Left lobe of liver (tissue), 2 donors: Measurements from ENCODE around the gene BMAL1. TPM values are rescaled to one million over a fixed set of nuclear protein-coding genes. Genes with fewer than 3 reads are reported as not detected.
"Not testable (repeated sequence)": the region's sequence is repeated elsewhere in the genome, so short reads cannot be mapped to it uniquely, and the experiment has no call there.

Experiments used
- ATAC-seq: fragments of 200-7000 bp; cut with Tn5 transposase; one replicate; pipeline ENCODE4 v1.9.1; 2020; ENCODE audit warnings: mild to moderate bottlenecking, moderate library complexity
- DNase-seq: peaks from one replicate; pipeline ENCODE4 v3.0.0-alpha.2; 2020; ENCODE audit warnings: low spot score
- total RNA-seq: library from RNA; stranded (reverse); gene quantifications from one replicate; pipeline ENCODE4 v1.2.1, GENCODE V29; 2021
- donor health status: DM: no; HTN: no; CAD: no; lungs with moderate emphysema.
- donor health status: DM: no; HTN: yes; CAD: no.

The BMAL1 gene
- total RNA-seq, 1 donor from 2014 or later: 37.0 TPM

GRCh38 chr11:13436836-13437235, 159.2 kb downstream of the BMAL1 start:
- ATAC-seq, DNase-seq: not testable (repeated sequence)

Other genes with a start within 250 kb of the BMAL1 start
- 4.7 TPM for gene BTBD10, start 185.4 kb downstream of the BMAL1 start, total RNA-seq
- gene PTH, start 218.2 kb downstream of the BMAL1 start, total RNA-seq: not detected